Measurements from ENCODE around the gene PHAX.
A peak's percentile ranks its signal among the peaks of the same experiment; 100 is the strongest.
"Not testable (repeated sequence)": the region's sequence is repeated elsewhere in the genome, so short reads cannot be mapped to it uniquely, and the experiment has no call there.

PHAX gene

DNA sequence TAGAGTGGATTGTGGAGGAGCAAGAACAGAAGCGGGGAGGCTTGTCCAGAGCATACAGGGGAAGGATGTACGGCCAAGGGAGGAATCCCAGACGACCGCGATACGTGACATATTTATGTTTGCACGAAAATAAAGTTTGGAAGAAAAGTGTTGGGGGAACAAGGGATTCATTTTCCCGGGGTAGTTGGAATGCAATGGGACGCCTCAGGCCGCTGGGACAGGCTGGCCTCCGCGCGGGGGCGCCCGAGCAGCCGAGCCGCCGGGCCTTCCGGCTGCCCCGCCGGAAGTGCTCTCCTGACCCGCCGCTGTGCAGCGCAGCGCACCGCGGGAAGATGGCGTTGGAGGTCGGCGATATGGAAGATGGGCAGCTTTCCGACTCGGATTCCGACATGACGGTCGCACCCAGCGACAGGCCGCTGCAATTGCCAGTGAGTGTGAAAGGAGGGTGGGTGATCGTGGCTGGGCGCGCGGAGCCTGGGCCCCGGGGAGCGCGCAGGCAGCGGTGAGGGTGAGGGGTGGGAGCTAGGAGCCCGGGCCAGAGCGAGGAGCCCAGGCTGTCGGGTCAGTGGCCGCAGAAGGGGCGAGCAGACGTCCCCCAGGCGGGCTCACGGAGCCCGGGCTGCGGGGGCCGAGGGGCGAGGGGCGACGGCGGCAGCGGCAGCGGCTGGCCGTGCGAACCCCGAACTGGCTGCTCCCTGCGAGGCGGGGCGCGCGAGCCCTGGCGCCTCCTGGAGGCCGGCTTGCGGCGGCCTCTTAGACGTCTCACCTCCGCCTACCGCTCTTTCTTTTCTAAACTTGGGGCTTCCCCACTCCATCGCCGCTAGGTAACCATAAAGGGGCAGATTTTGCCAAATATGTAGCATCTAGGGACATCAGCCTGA lies at the start of gene PHAX:
PHAX (plus strand) TSS at position 317 of the 881 bp plus-strand sequence; CDS start at position 333, 16 bp downstream.
- no peaks in the 10 kb centered on the region for H3K9me3 ChIP-seq (ENCODE audit: severe bottlenecking)
- H3K36me3 ChIP-seq (ENCODE audit: low read depth), result peaks cover 36% of the 10 kb centered on the region
- H3K4me3 ChIP-seq (ENCODE audit: severe bottlenecking), result peak within 1 kb of the TSS; percentile 99
- H3K4me1 ChIP-seq (ENCODE audit: insufficient read depth, poor library complexity, severe bottlenecking), result peaks cover 36% of the 10 kb centered on the region
- ATAC-seq (ENCODE audit: low read depth), result peak; percentile 92
- DNase-seq (ENCODE audit: low spot score), result peak; percentile 83
- peak within 1 kb of the TSS; percentile 72 for H3K27ac ChIP-seq (ENCODE audit: poor library complexity, severe bottlenecking)
- TF ChIP-seq, protein P1, sequence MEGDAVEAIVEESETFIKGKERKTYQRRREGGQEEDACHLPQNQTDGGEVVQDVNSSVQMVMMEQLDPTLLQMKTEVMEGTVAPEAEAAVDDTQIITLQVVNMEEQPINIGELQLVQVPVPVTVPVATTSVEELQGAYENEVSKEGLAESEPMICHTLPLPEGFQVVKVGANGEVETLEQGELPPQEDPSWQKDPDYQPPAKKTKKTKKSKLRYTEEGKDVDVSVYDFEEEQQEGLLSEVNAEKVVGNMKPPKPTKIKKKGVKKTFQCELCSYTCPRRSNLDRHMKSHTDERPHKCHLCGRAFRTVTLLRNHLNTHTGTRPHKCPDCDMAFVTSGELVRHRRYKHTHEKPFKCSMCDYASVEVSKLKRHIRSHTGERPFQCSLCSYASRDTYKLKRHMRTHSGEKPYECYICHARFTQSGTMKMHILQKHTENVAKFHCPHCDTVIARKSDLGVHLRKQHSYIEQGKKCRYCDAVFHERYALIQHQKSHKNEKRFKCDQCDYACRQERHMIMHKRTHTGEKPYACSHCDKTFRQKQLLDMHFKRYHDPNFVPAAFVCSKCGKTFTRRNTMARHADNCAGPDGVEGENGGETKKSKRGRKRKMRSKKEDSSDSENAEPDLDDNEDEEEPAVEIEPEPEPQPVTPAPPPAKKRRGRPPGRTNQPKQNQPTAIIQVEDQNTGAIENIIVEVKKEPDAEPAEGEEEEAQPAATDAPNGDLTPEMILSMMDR (IDR thresholded peaks at IDR 0.05; ENCODE audit: poor library complexity, severe bottlenecking), result peak; percentile 99
- no peaks in the 10 kb centered on the region for H3K27me3 ChIP-seq (ENCODE audit: insufficient read depth, poor library complexity, severe bottlenecking)

GRCh38 chr5:126552614-126553013 lies 48.1 kb upstream of the PHAX start:
- ATAC-seq (ENCODE audit: low read depth) (no peak), DNase-seq (ENCODE audit: low spot score) (no peak)
- no peak overlapping the region for H3K4me3 ChIP-seq (ENCODE audit: severe bottlenecking)
- H3K9me3 ChIP-seq (ENCODE audit: severe bottlenecking), result no peaks in the 10 kb centered on the region
- TF ChIP-seq, protein P1 (IDR thresholded peaks at IDR 0.05; ENCODE audit: poor library complexity, severe bottlenecking), result no peak
- H3K36me3 ChIP-seq (ENCODE audit: low read depth), result peaks cover 88% of the 10 kb centered on the region
- no peak overlapping the region for H3K27ac ChIP-seq (ENCODE audit: poor library complexity, severe bottlenecking)
- H3K4me1 ChIP-seq (ENCODE audit: insufficient read depth, poor library complexity, severe bottlenecking), result no peaks in the 10 kb centered on the region
- no peaks in the 10 kb centered on the region for H3K27me3 ChIP-seq (ENCODE audit: insufficient read depth, poor library complexity, severe bottlenecking)

DNA sequence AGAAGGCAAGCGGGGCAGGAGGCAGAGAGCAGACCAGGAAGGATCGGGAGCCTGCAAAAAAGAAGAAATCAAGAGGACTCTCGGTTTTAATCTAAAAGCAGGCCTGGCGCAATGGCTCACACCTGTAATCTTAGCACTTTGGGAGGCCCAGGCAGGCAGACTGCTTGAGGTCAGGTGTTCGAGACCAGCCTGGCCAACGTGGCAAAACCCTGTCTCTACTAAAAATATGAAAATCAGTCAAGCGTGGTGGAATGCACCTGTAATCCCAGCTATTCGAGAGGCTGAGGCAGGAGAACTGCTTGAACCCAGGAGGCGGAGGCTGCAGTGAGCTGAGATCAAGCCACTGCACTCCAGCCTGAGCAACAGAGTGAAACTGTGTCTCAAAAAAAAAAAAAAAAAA lies 45.6 kb upstream of the PHAX start:
- H3K27me3 ChIP-seq (ENCODE audit: insufficient read depth, poor library complexity, severe bottlenecking); ATAC-seq (ENCODE audit: low read depth); H3K27ac ChIP-seq (ENCODE audit: poor library complexity, severe bottlenecking); H3K4me3 ChIP-seq (ENCODE audit: severe bottlenecking); DNase-seq (ENCODE audit: low spot score); H3K9me3 ChIP-seq (ENCODE audit: severe bottlenecking); H3K4me1 ChIP-seq (ENCODE audit: insufficient read depth, poor library complexity, severe bottlenecking): not testable (repeated sequence)
- peaks cover 91% of the 10 kb centered on the region for H3K36me3 ChIP-seq (ENCODE audit: low read depth)

GRCh38 chr5:126561908-126562307 lies 38.8 kb upstream of the PHAX start:
- Histone ChIP-seq H3K27ac (ENCODE audit: poor library complexity, severe bottlenecking) (no peak overlapping the region), H3K36me3 (ENCODE audit: low read depth) (peaks cover 86% of the 10 kb centered on the region), H3K4me3 (ENCODE audit: severe bottlenecking) (no peak overlapping the region), H3K9me3 (ENCODE audit: severe bottlenecking) (no peaks in the 10 kb centered on the region), H3K27me3 (ENCODE audit: insufficient read depth, poor library complexity, severe bottlenecking) (no peaks in the 10 kb centered on the region), H3K4me1 (ENCODE audit: insufficient read depth, poor library complexity, severe bottlenecking) (no peaks in the 10 kb centered on the region)
- DNase-seq (ENCODE audit: low spot score), result no peak
- ATAC-seq (ENCODE audit: low read depth), result peak; percentile 25; the same call in 1 of the 3 replicates
- TF ChIP-seq, protein P1 (IDR thresholded peaks at IDR 0.05; ENCODE audit: poor library complexity, severe bottlenecking), result peak; percentile 41

DNA sequence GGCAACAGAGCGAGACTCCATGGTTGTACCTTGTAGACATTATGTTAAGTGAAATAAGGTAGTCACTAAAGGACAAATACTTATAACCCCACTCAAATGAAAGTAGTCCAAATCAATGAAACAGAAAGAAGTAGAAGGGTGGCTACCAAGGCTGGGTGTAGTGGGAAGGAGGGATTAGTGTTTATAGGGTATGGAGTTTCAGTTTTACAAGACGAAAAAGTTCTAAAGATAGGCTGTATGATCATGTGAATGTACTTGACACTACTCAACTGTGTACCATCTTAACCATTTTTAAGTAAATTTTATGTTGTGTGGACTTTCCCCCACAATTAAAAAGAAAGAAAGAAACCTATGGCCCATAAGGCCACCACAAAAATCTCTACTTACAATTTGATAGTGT lies 37.9 kb upstream of the PHAX start:
- no peaks in the 10 kb centered on the region for H3K4me1 ChIP-seq (ENCODE audit: insufficient read depth, poor library complexity, severe bottlenecking)
- TF ChIP-seq, protein P1 (IDR thresholded peaks at IDR 0.05; ENCODE audit: poor library complexity, severe bottlenecking), result no peak

More for the DNA sequence above, 37.9 kb upstream of the PHAX start:
- Histone ChIP-seq H3K9me3 (ENCODE audit: severe bottlenecking) (no peaks in the 10 kb centered on the region), H3K27ac (ENCODE audit: poor library complexity, severe bottlenecking) (no peak overlapping the region), H3K4me3 (ENCODE audit: severe bottlenecking) (no peak overlapping the region), H3K36me3 (ENCODE audit: low read depth) (peaks cover 81% of the 10 kb centered on the region), H3K27me3 (ENCODE audit: insufficient read depth, poor library complexity, severe bottlenecking) (no peaks in the 10 kb centered on the region)
- ATAC-seq (ENCODE audit: low read depth), result no peak
- no peak for DNase-seq (ENCODE audit: low spot score)
